HG03354 (cell line): ENCODE data around the gene CROCC2.

ENCODE experiments used
- ATAC-seq: cut with Tn5 transposase; IDR thresholded peaks from one replicate; pipeline ENCODE4 v1.9.1; 2021; ENCODE audit warnings: mild to moderate bottlenecking; ENCODE audit not compliant: unreplicated experiment, poor library complexity, severe bottlenecking

Gene CROCC2

GRCh38 chr2:240889601-240890560 lies 16.3 kb upstream of the CROCC2 start:
- no peak for ATAC-seq

- no peak for ATAC-seq
Observed at GRCh38 chr2:240890691-240891090, 15.4 kb upstream of the CROCC2 start.

DNA sequence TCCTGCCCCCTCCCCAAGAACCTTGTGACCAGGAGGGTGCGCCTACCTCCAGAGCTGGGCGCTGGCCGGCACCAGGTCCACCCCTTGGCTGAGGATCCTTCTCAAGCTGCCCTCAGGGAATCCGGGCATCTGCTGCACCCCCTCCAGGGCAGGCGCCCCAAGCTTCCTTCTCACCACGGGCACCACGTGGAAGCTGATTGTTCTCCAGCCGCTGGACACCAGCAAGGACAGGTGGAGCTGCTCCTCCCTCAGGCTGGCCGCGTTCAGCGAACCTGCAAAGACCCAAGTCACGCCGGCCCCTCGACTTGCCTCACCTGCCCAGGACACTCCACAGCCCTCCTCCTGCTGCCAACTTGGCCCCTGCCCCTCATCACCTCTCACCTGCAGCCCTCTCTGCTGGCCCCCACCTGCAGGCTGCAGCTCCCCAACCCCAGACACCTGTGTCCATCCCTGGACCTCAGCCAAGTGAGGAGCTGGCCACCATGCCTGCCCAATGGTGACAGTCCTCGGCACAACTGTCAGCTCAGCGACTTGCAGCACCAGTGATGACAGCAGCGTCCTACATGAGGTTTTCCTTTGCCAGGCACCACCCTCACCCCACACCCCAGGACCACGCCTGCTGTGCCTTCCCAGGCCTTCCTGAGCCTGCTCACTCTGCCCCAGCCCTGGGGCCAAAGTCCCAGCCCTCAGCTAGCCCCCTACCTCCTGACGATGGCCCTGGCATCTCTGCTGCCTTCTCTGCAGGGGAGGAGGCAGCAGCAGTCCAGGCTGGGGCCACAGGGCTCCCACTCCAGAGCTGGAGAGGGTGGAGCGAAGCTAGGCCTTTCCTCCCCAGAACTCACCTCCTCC lies 14.4 kb upstream of the CROCC2 start:
- ATAC-seq, result no peak

GRCh38 chr2:240892356-240892755 lies 13.8 kb upstream of the CROCC2 start:
- ATAC-seq, result no peak

DNA sequence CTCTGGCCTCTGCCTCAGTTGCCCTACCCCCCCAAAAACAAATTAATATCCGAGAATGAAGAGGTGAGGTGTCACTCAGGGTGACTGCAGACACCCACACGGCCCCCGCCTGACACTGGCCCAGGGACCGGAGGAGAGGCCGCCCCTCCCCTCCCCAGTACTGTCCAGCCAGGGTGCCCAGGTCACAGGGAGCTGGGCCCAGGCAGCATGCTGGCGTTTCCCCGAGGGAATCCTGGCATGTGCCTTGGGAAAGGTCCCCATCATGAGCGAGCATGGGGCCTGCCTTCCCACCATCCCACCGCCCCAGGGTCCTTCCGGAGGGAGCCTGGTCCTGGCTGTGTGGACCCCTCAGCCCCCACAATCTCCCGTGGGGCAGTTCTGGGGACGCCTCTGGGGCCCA lies 13.2 kb upstream of the CROCC2 start:
- ATAC-seq, result no peak

DNA sequence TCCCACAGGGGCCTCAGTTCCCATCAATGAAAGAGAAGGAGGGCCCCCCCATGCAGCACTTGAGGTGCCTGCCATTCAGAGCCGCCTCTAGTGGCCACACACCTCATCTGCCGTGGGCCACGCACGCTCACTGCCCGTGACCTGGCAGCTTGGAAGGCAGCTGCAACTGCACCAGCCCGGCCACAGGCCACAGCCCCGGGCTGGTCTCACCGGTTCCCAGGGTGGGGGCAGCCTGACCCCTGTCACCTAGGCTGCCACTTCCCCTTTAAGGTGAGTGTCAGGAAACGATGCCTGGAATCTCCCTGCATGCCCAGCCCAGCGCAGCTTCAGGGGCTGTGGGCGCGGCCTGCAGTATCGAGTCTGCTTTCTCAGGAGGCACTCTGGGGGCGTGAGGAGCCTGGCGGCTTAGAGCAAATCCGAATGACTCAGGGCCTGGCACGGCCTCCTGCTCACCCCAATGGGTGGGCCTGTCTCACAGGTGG lies 12.7 kb upstream of the CROCC2 start:
- ATAC-seq, result no peak

- no peak for ATAC-seq
Observed at GRCh38 chr2:240894006-240894405, 12.1 kb upstream of the CROCC2 start.

DNA sequence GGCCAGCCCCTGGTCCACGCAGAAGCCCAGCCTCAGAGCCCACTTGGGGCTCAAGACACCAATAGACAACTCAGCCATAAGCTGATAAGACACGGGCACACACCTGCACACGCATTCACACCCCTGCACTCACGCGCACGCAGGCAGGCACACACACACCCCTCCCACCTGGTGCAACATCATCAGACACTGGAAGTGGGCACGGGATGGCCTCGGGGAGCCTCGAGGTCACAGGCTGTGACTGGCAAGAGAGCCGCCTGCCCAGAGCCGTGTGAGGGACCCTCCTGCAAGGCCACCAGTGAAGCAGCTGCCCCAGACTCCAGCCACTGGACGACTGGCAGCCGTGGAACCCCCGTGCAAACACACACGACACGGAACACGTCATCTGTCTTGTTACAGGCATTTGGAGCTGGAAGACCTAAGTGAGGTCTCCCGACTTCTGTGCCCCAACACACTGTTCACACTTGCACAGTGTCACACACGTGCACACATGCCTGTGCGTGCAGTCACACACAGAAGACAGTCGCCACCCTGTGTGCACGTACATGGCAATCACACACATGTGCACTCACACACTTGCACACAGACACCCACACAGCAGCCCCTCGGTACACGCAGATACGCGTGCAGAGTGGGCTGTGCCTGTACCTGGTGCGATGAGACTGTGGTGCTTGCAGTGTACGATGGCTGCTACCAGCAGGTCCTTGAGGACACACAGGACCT lies 11.1 kb upstream of the CROCC2 start:
- ATAC-seq, result no peak

- no peak for ATAC-seq
Observed at GRCh38 chr2:240895656-240896388, 10.3 kb upstream of the CROCC2 start, which contains the start of gene MAB21L4. MAB21L4 (minus strand) TSS chr2:240896156; CDS start chr2:240895997, 159 bp downstream.

DNA sequence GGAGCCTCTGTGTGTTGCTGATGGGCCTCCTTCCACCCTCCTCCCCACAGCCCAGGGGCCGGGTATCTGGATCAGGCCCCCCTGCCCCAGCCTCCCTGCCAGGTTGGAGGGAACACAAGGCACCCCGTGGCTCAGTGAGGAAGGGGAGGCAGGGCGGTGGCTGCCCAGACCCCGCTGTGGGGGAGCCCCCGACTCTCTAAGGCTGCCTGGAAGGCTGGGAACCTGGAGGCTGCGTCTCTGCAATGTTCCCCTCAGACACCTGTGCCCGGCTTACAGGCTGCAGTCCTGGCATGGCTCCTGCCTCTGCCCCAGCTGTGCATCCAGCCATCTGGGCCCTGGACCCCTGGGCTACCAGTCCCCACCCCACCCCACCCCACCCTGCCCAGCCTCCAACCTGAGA lies 9.7 kb upstream of the CROCC2 start:
- no peak for ATAC-seq

GRCh38 chr2:240896871-240897692 lies 9.1 kb upstream of the CROCC2 start:
- no peak for ATAC-seq

- no peak for ATAC-seq
Observed at GRCh38 chr2:240898108-240898730, 7.9 kb upstream of the CROCC2 start.

DNA sequence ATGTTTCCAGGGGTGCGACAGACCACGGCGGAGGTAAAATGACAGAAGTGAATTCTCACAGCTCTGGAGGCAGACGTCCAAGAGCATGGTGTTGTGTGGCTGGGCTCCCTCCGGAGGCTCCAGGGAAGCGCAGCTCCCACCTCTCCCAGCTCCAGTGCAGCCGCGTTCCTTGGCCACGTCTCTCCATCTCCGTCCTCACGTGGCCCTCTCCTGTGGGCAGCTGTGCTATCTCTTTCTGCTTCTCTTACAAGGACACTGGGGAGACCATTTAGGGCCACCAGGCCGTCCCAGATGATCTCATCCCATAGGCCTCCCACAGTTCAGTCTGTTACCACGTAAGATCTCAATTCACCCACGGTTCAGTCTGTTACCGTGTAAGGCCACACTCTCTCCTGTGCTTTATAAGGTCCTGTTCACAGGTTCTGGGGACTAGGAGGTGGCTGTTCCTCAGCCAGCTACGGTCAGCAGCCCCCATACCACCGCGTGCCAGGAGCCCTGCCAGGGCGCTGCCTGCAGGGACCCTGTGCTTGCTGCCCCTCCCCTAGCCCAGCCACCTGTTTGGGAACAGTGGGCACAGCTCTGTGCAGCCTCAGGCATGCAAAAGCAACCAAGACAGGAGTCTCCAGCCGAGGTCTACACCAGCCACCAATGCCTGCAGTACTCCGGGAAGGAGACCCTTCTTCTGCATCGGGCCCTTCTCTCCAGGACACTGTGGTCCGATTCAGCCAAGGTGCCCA lies 7.2 kb upstream of the CROCC2 start:
- ATAC-seq, result no peak

GRCh38 chr2:240899468-240899865 lies 6.7 kb upstream of the CROCC2 start:
- no peak for ATAC-seq

- ATAC-seq, result no peak
Observed at GRCh38 chr2:240900141-240900860, 5.8 kb upstream of the CROCC2 start.

- no peak for ATAC-seq
Observed at GRCh38 chr2:240901986-240902614, 4.0 kb upstream of the CROCC2 start.
